ENCODE results near the gene COPS3.

COPS3 gene

GRCh38 chr17:17226451-17227265, 54.4 kb downstream of the COPS3 start:
- Histone ChIP-seq H3K36me3 (replicated peaks; ENCODE audit: insufficient read depth, low read length) (peaks cover 3% of the 10 kb centered on the region; the same call in 1 of the 2 replicates), H3K4me3 (ENCODE audit: low read length) (no peak overlapping the region), H3K79me2 (ENCODE audit: low read length) (peaks cover 22% of the 10 kb centered on the region), H4K20me1 (ENCODE audit: insufficient read depth, low read length) (no peaks in the 10 kb centered on the region), H2AFZ (ENCODE audit: low read length) (no peak overlapping the region), H3F3A (ENCODE audit: insufficient read depth, low read length) (no peaks in the 10 kb centered on the region), H3K4me1 (ENCODE audit: low read length) (no peaks in the 10 kb centered on the region), H3K9me2 (replicated peaks; ENCODE audit: insufficient read depth, low read length) (no peaks in the 10 kb centered on the region), H3K27ac (ENCODE audit: low read length) (no peak overlapping the region), H3K9ac (ENCODE audit: low read length) (no peak overlapping the region), H3K9me3 (replicated peaks; ENCODE audit: insufficient read depth, low read length) (no peaks in the 10 kb centered on the region), H3K27me3 (replicated peaks; ENCODE audit: insufficient read depth, low read length) (no peaks in the 10 kb centered on the region), H3K4me2 (ENCODE audit: low read depth, low read length) (no peak overlapping the region)
- no peak for TF ChIP-seq CTCF (IDR thresholded peaks at IDR 0.05; ENCODE audit: low read length)
- no peak for TF ChIP-seq EZH2 (optimal IDR thresholded peaks at IDR 0.05; ENCODE audit: low read depth, low read length)
- TF ChIP-seq EZH2phosphoT487 (IDR thresholded peaks at IDR 0.05; ENCODE audit: low read length) = no peak
- no peak for DNase-seq

GRCh38 chr17:17225901-17226300, 55.1 kb downstream of the COPS3 start:
- H3K4me2 ChIP-seq (ENCODE audit: low read depth, low read length) = no peak overlapping the region
- H2AFZ ChIP-seq (ENCODE audit: low read length) = no peak overlapping the region
- H3K36me3 ChIP-seq (replicated peaks; ENCODE audit: insufficient read depth, low read length) = peaks cover 3% of the 10 kb centered on the region; the same call in 1 of the 2 replicates
- H3K9ac ChIP-seq (ENCODE audit: low read length) = no peak overlapping the region
- peaks cover 21% of the 10 kb centered on the region for H3K79me2 ChIP-seq (ENCODE audit: low read length)
- H3K9me3 ChIP-seq (replicated peaks; ENCODE audit: insufficient read depth, low read length) = no peaks in the 10 kb centered on the region
- no peak for DNase-seq
- no peaks in the 10 kb centered on the region for H3F3A ChIP-seq (ENCODE audit: insufficient read depth, low read length)
- H4K20me1 ChIP-seq (ENCODE audit: insufficient read depth, low read length) = no peaks in the 10 kb centered on the region
- no peaks in the 10 kb centered on the region for H3K27me3 ChIP-seq (replicated peaks; ENCODE audit: insufficient read depth, low read length)
- no peak overlapping the region for H3K4me3 ChIP-seq (ENCODE audit: low read length)
- H3K27ac ChIP-seq (ENCODE audit: low read length) = no peak overlapping the region
- H3K9me2 ChIP-seq (replicated peaks; ENCODE audit: insufficient read depth, low read length) = no peaks in the 10 kb centered on the region
- TF ChIP-seq EZH2phosphoT487 (IDR thresholded peaks at IDR 0.05; ENCODE audit: low read length) = no peak
- TF ChIP-seq EZH2 (optimal IDR thresholded peaks at IDR 0.05; ENCODE audit: low read depth, low read length) = no peak
- no peak for TF ChIP-seq CTCF (IDR thresholded peaks at IDR 0.05; ENCODE audit: low read length)
- H3K4me1 ChIP-seq (ENCODE audit: low read length) = no peaks in the 10 kb centered on the region

- Histone ChIP-seq H2AFZ (ENCODE audit: low read length) (no peak overlapping the region), H3K9me2 (replicated peaks; ENCODE audit: insufficient read depth, low read length) (no peaks in the 10 kb centered on the region), H3F3A (ENCODE audit: insufficient read depth, low read length) (no peaks in the 10 kb centered on the region), H3K9me3 (replicated peaks; ENCODE audit: insufficient read depth, low read length) (no peaks in the 10 kb centered on the region), H3K27ac (ENCODE audit: low read length) (no peak overlapping the region), H4K20me1 (ENCODE audit: insufficient read depth, low read length) (no peaks in the 10 kb centered on the region), H3K79me2 (ENCODE audit: low read length) (peaks cover 13% of the 10 kb centered on the region), H3K27me3 (replicated peaks; ENCODE audit: insufficient read depth, low read length) (no peaks in the 10 kb centered on the region), H3K9ac (ENCODE audit: low read length) (no peak overlapping the region), H3K36me3 (replicated peaks; ENCODE audit: insufficient read depth, low read length) (peaks cover 3% of the 10 kb centered on the region; the same call in 1 of the 2 replicates), H3K4me3 (ENCODE audit: low read length) (no peak overlapping the region), H3K4me2 (ENCODE audit: low read depth, low read length) (no peak overlapping the region), H3K4me1 (ENCODE audit: low read length) (no peaks in the 10 kb centered on the region)
- no peak for DNase-seq
- TF ChIP-seq EZH2 (optimal IDR thresholded peaks at IDR 0.05; ENCODE audit: low read depth, low read length) = no peak
- no peak for TF ChIP-seq EZH2phosphoT487 (IDR thresholded peaks at IDR 0.05; ENCODE audit: low read length)
- no peak for TF ChIP-seq CTCF (IDR thresholded peaks at IDR 0.05; ENCODE audit: low read length)
Observed at GRCh38 chr17:17224137-17224536, 56.9 kb downstream of the COPS3 start.
